K562 (cell line): Measurements from ENCODE around the gene EPHB3. TPM values are rescaled to one million over a fixed set of nuclear protein-coding genes. Genes with fewer than 3 reads are reported as not detected.

Experiments
- CREB3 ChIP-seq: fragments of 450-650 bp; conservative IDR thresholded peaks from 2 replicates; pipeline ENCODE4 v1.6.1; 2016; ENCODE audit warnings: missing genetic modification characterization, low read depth, mild to moderate bottlenecking, missing compliant biosample characterization, moderate library complexity
- CTBP1 ChIP-seq: fragments of 450-650 bp; IDR thresholded peaks from 2 replicates; pipeline ENCODE4 v1.6.1; 2016; ENCODE audit warnings: borderline replicate concordance
- HMGN3 ChIP-seq: IDR thresholded peaks from 2 replicates; pipeline ENCODE4 v1.6.1; 2011; ENCODE audit warnings: borderline replicate concordance, low read depth, mild to moderate bottlenecking, mixed read lengths, low read length; ENCODE audit not compliant: insufficient read length; ENCODE audit errors: extremely low read depth
- KLF16 ChIP-seq: IDR thresholded peaks from 2 replicates; pipeline ENCODE4 v1.6.1; 2016; ENCODE audit warnings: antibody characterized with exemption
- MYC ChIP-seq, 2 experiments: fragments of 250-450 bp in 1 of 2; sonication (Bioruptor Pico) in 1 of 2; IDR thresholded peaks; 2 replicates each; pipeline versions ENCODE4 v1.5.1 to v1.6.1; 2012 to 2021; ENCODE audit warnings: low read depth in 2 of 2, borderline replicate concordance in 1 of 2, improper control_type of control experiment in 1 of 2, low read length in 1 of 2, mild to moderate bottlenecking in 1 of 2, moderate library complexity in 1 of 2
- NONO ChIP-seq, 2 experiments: fragments of 200-400 bp in 1 of 2; fragments of 450-650 bp in 1 of 2; formaldehyde crosslinking in 1 of 2; IDR thresholded peaks; 2 replicates each; pipeline ENCODE4 v1.6.1; 2017; ENCODE audit warnings: low read depth in 2 of 2, mild to moderate bottlenecking in 2 of 2, moderate library complexity in 2 of 2, low read length in 1 of 2
- NRF1 ChIP-seq, 2 experiments: fragments of 450-650 bp; IDR thresholded peaks in 1 of 2; conservative IDR thresholded peaks in 1 of 2; 2 replicates each; pipeline ENCODE4 v1.6.1; 2014; ENCODE audit warnings: mild to moderate bottlenecking in 2 of 2
- RB1 ChIP-seq: fragments of 450-650 bp; IDR thresholded peaks from 2 replicates; pipeline ENCODE4 v1.6.1; 2017; ENCODE audit warnings: low read depth, mild to moderate bottlenecking
- REST ChIP-seq, 2 experiments: fragments of 450-650 bp; formaldehyde crosslinking in 1 of 2; IDR thresholded peaks; 2 replicates each; pipeline versions ENCODE4 v1.4.0 to v1.6.1; 2014 to 2020; ENCODE audit warnings: mild to moderate bottlenecking in 2 of 2, borderline replicate concordance in 1 of 2, low read depth in 1 of 2
- SAFB ChIP-seq: fragments of 200-400 bp; formaldehyde crosslinking; IDR thresholded peaks from 2 replicates; pipeline ENCODE4 v1.6.1; 2017; ENCODE audit warnings: low read depth, low read length, borderline replicate concordance
- SMAD3 ChIP-seq: fragments of 450-650 bp; formaldehyde crosslinking; conservative IDR thresholded peaks from 2 replicates; pipeline ENCODE4 v1.4.0; 2020; ENCODE audit warnings: mild to moderate bottlenecking
- SMC3 ChIP-seq: conservative IDR thresholded peaks from 2 replicates; pipeline ENCODE4 v1.6.1; 2011; ENCODE audit warnings: low read depth, low read length, improper control_type of control experiment; ENCODE audit not compliant: insufficient read depth
- STAG1 ChIP-seq: sonication (generic); formaldehyde crosslinking; IDR thresholded peaks from 2 replicates; pipeline ENCODE4 v1.5.0; 2020; ENCODE audit warnings: missing genetic modification reagents, borderline replicate concordance
- ZSCAN29 ChIP-seq: fragments of 450-650 bp; IDR thresholded peaks from 2 replicates; pipeline ENCODE4 v1.6.1; 2017
- polyA plus RNA-seq, 8 experiments: library from polyadenylated mRNA; depleted of rRNA in 4 of 8; stranded (reverse) in 5 of 8; unstranded in 3 of 8; fragments of >200 nt; fragmentation: Nextera tagmentation in 2 of 8; fragmentation: Illumina TruSeq in 1 of 8; extraction: Ambion mirVana in 2 of 8; extraction: Trizol in 1 of 8; gene quantifications; 2 replicates each; pipeline versions ENCODE4 v1.2.1 to v1.2.3, GENCODE V29; 2011 to 2014; ENCODE audit warnings: inconsistent platforms in 1 of 8, missing spikeins in 1 of 8
- total RNA-seq, 7 experiments: library from RNA; depleted of rRNA in 6 of 7; stranded (reverse); fragments of >200 nt in 6 of 7; fragmentation: Illumina TruSeq in 2 of 7; extraction: Trizol in 2 of 7; gene quantifications; 2 replicates each; pipeline versions ENCODE4 v1.2.1 to v1.2.3, GENCODE V29; 2011 to 2021; ENCODE audit warnings: low replicate concordance in 1 of 7

The EPHB3 gene
- total and polyA plus RNA-seq, 9 of the 15 experiments (the other 6 are each of a cell fraction or from before 2014, with no cell fraction given) = not detected

DNA sequence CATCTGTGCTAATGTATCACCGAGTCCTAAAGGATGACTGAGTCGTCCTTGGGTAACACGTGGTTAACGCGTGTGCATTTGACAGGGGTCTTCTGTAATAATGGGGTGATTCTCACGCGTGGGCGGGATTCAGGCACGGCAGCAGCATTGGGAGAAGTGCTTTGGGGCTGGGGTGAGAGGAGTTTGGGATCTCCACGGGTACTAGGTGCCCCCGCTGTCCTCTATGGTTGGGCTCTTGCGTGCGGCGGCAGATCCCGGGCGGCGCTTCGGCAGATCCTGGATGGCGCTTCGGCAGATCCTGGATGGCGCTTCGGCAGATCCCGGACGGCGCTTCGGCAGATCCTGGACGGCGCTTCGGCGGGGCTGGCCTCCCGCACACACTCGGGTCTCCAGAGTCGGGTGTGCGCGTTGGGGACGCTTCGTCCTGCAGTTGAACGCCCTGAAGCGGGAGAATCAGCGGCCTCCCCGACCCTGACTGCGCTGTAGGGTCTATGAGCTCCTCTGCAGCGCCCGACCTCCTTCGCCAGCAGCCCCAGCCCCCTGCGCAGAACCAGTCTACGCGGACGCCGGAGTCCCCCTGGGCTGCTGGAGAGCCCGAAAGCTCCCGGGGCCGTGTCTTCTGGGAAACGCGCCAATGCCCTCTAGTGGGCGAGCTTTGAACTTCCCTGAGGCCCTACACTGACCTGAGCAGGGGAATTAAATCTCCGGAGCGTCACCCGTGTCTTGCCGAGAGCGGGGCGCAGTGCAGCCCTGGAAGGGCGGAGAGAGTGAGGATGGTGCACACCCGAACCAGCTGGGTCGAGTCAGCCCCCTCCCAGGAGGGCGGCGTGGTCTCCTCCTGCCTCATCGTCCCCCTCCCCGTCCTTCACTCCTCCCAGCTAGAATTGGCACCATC is 48.1 kb upstream of the EPHB3 start (continued):
- TF ChIP-seq REST (IDR thresholded peaks at IDR 0.05; ENCODE audit: borderline replicate concordance) (peak; percentile 45; the same call in 1 of the 2 replicates), REST (CRISPR knock-in tag; IDR thresholded peaks at IDR 0.05; ENCODE audit: low read depth) (no peak), STAG1 (CRISPR knock-in tag) (peak; percentile 32; the same call in 1 of the 2 replicates), RB1 (peak; percentile 51; the same call in 1 of the 2 replicates), SMAD3 (CRISPR knock-in tag) (no peak), CTBP1 (no peak), NONO (IDR thresholded peaks at IDR 0.05; ENCODE audit: low read depth in 2 of 2, low read length in 1 of 2) (no peak), ZSCAN29 (peak; percentile 96), SMC3 (peak; percentile 73), NRF1 (conservative IDR thresholded peaks at IDR 0.05 in 1 of 2, IDR thresholded peaks at IDR 0.05 in 1 of 2) (0 out of 4 replicates have a peak, but pooled peaks of 1 of the 2 experiments have one; percentile 19), SAFB (no peak), HMGN3 (peak; percentile 40), MYC (IDR thresholded peaks at IDR 0.05; ENCODE audit: low read depth, low read length) (no peak), MYC (CRISPR knock-in tag; IDR thresholded peaks at IDR 0.05; ENCODE audit: borderline replicate concordance, low read depth) (no peak), KLF16 (0 out of 2 replicates have a peak, but pooled peaks have one; percentile 6), CREB3 (tag) (no peak)
- TF ChIP-seq, all 486 proteins: peak for 10
